Endometrium (tissue), 2 donors: ENCODE data around the gene GBP7.

ENCODE experiments used
- FAIRE-seq: peaks from 2 replicates; lab custom pipeline; 2012; peaks lifted over from hg19 to GRCh38; lab: Jason Lieb, UNC
- donor health status: control.
- donor health status: control.

Gene GBP7

GRCh38 chr1:89114662-89115061 is 61.1 kb downstream of the GBP7 start:
- no peak for FAIRE-seq

DNA sequence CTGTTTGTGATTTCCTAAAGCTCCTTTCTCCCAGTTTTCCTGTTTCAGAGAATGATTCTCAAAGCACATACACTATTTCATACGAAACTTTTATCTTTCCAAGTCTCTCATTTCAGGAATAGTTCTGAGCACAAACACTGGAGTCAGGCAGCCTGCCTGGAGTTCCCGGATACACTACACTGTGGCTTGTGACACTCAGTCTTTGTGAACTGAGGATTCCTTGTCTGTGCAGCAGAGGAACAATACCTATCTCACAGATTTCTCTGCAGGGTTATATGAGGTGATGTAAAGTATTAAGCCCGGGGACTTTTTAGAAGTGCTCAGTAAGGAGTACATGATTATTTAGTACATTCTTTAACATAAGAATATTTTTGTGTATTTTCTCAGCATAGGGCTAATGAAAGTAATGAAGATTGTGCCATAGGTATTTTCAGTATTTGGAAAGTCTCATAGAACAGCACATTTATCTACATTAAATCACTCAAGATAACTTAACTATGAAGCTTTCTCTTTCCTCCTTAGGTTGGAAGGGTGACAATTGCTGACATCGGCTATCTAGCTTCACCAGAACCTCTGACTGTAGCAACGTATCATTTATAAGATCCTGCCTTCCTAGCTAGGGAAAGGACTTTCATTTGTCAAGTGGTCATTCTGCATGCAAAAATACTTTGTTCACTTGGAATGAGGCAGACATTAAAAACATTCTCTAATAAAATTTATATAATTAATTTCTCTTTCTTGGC is 62.8 kb downstream of the GBP7 start:
- FAIRE-seq = no peak

GRCh38 chr1:89104687-89105086 is 71.1 kb downstream of the GBP7 start:
- no peak for FAIRE-seq

DNA sequence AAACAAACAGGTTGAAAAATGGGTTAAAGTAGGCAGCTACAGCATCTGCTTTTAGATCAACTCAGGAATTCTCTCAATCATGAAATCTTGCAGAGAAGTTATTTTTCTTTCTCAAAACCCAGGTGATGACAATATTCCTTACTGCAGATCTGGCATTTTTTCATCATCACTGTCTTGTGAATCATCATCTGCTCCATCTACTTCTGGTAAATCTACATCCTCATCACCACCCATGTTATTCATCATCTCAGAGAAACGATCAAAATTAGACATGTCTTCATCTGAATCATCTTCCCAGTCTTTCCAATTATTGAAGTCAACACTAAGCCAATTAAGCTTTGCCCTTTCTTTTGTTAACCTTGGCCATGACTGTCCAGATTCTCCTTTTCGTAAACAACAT is 71.7 kb downstream of the GBP7 start:
- FAIRE-seq = no peak

- FAIRE-seq = no peak
These were observed 73.8 kb downstream of the GBP7 start for GRCh38 chr1:89102021-89102420.

GRCh38 chr1:89100412-89100811 is 75.4 kb downstream of the GBP7 start:
- FAIRE-seq = no peak

GRCh38 chr1:89098857-89099256 is 76.9 kb downstream of the GBP7 start:
- FAIRE-seq = no peak

DNA sequence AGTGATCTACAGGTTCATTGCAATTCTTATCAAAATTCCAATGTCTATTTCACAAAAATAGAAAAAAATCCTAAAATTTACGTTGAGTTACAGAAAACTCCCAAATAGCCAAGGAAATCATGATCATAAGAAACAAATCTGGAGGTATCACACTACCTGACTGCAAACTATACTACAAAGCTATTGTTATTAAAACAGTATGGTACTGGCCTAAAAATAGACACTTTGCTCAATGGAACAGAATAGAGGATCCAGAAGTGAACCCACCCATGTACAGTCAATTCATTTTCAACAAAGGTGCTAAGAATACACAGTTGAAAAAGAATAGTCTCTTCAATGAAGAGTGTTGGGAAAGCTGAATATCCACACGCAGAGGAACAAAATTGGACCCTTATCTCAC is 80.1 kb downstream of the GBP7 start:
- no peak for FAIRE-seq

DNA sequence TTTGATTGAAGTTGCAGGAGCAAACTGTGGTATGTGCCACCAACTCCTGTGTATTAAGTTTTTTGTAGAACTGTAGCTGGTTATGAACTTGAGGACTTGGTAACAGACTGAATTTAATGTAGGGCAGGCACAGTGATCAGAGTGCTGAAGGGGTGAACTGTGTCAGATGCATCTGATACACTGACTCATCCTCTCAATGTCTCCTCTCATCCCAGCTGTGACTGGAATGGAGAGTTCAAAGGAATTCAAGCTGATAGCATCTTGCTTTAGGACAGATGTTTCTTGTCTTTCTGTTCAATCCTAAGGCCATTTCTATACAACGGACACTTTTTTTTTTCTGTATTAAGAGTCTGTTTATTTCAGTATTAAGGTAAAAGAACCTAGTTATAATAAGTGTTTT is 85.8 kb downstream of the GBP7 start:
- no peak for FAIRE-seq

GRCh38 chr1:89088572-89088971 is 87.2 kb downstream of the GBP7 start:
- no peak for FAIRE-seq

DNA sequence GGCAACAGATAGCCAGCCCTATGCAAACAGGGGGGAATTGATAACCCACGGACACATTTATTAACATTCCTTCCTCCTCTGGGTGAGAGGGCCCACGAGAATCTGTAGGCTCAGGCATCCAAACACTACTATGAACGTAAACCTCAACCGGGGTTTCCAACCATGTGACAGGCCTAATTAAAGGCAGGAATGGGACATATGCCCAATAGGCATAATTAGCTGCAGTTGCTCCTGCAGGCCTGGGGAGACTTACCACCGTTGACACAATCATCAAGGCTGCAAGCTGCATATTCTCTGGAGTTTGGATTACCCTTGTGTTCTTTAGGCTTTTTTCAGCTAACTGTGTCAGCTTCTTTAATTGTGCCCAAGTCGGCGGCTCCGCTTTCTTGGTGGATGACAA is 88.6 kb downstream of the GBP7 start:
- no peak for FAIRE-seq

- FAIRE-seq = no peak
These were observed 90.0 kb downstream of the GBP7 start for GRCh38 chr1:89085781-89086180.
